Type B pancreatic cell (in vitro differentiated cells): Measurements from ENCODE around the gene ATRNL1. TPM values are rescaled to one million over a fixed set of nuclear protein-coding genes. Genes with fewer than 3 reads are reported as not detected.

Experiments used
- DNase-seq: peaks from one replicate; pipeline ENCODE4 v3.0.0; 2021; ENCODE audit warnings: mixed read lengths; ENCODE audit not compliant: unreplicated experiment; ENCODE audit errors: extremely low spot score
- H3K27ac Mint-ChIP-seq: 2 replicates; pipeline ENCODE4 v1.8.0; 2021; ENCODE audit warnings: mild to moderate bottlenecking, mixed read lengths
- H3K27me3 Mint-ChIP-seq: 2 replicates; pipeline ENCODE4 v1.8.0; 2021; ENCODE audit warnings: mixed read lengths
- H3K36me3 Mint-ChIP-seq: 2 replicates; pipeline ENCODE4 v1.8.0; 2021; ENCODE audit warnings: mixed read lengths
- H3K4me1 Mint-ChIP-seq: one replicate; pipeline ENCODE4 v1.8.0; 2021; ENCODE audit warnings: mixed read lengths; ENCODE audit not compliant: unreplicated experiment
- H3K4me3 Mint-ChIP-seq: 2 replicates; pipeline ENCODE4 v1.8.0; 2021; ENCODE audit warnings: mild to moderate bottlenecking, mixed read lengths
- H3K9me3 Mint-ChIP-seq: 2 replicates; pipeline ENCODE4 v1.8.0; 2021; ENCODE audit warnings: mixed read lengths
- total RNA-seq: library from RNA; stranded (reverse); gene quantifications from 2 replicates; pipeline ENCODE4 v1.2.1, GENCODE V29; 2021; ENCODE audit warnings: low replicate concordance
- TF ChIP-seq, protein P1 (sequence below): fragments of 200-600 bp; sonication (generic); conservative IDR thresholded peaks from 2 replicates; pipeline ENCODE4 v1.5.0; 2021; ENCODE audit warnings: antibody characterized with exemption, mild to moderate bottlenecking

The ATRNL1 gene
- total RNA-seq, 1 donor from 2014 or later: 38.4 TPM

DNA sequence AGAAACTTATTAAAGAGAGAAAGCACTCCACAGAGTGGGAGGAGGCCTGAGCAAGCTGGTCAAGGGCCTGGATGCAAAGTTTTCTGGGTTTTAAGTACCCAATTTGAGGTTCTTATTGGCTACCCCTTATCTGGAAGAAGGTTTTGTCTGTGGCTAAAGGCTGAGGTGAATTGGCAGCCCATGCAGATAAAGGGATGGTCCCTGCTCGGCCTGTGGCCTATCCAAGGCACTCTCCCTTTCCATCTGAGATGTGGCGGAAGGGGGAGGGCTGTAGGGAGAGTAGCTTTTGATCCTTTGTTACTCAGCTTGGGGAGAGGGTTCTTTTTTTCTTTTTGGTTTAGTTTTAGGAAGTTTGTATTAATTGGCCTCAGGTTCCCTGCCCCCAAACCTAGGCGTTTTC is 465.1 kb downstream of the ATRNL1 start:
- Mint-ChIP-seq H3K4me1 (no peaks in the 10 kb centered on the region), H3K36me3 (no peaks in the 10 kb centered on the region), H3K4me3 (no peak overlapping the region), H3K27me3 (no peaks in the 10 kb centered on the region), H3K9me3 (no peaks in the 10 kb centered on the region), H3K27ac (no peak overlapping the region)
- TF ChIP-seq, protein P1, sequence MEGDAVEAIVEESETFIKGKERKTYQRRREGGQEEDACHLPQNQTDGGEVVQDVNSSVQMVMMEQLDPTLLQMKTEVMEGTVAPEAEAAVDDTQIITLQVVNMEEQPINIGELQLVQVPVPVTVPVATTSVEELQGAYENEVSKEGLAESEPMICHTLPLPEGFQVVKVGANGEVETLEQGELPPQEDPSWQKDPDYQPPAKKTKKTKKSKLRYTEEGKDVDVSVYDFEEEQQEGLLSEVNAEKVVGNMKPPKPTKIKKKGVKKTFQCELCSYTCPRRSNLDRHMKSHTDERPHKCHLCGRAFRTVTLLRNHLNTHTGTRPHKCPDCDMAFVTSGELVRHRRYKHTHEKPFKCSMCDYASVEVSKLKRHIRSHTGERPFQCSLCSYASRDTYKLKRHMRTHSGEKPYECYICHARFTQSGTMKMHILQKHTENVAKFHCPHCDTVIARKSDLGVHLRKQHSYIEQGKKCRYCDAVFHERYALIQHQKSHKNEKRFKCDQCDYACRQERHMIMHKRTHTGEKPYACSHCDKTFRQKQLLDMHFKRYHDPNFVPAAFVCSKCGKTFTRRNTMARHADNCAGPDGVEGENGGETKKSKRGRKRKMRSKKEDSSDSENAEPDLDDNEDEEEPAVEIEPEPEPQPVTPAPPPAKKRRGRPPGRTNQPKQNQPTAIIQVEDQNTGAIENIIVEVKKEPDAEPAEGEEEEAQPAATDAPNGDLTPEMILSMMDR: no peak
- DNase-seq: no peak

GRCh38 chr10:115566867-115567266 is 473.7 kb downstream of the ATRNL1 start:
- no peaks in the 10 kb centered on the region for H3K9me3 Mint-ChIP-seq
- no peak overlapping the region for H3K27ac Mint-ChIP-seq
- no peaks in the 10 kb centered on the region for H3K36me3 Mint-ChIP-seq
- H3K27me3 Mint-ChIP-seq: no peaks in the 10 kb centered on the region
- no peak overlapping the region for H3K4me3 Mint-ChIP-seq
- TF ChIP-seq, protein P1: no peak
- DNase-seq: no peak
- H3K4me1 Mint-ChIP-seq: no peaks in the 10 kb centered on the region

DNA sequence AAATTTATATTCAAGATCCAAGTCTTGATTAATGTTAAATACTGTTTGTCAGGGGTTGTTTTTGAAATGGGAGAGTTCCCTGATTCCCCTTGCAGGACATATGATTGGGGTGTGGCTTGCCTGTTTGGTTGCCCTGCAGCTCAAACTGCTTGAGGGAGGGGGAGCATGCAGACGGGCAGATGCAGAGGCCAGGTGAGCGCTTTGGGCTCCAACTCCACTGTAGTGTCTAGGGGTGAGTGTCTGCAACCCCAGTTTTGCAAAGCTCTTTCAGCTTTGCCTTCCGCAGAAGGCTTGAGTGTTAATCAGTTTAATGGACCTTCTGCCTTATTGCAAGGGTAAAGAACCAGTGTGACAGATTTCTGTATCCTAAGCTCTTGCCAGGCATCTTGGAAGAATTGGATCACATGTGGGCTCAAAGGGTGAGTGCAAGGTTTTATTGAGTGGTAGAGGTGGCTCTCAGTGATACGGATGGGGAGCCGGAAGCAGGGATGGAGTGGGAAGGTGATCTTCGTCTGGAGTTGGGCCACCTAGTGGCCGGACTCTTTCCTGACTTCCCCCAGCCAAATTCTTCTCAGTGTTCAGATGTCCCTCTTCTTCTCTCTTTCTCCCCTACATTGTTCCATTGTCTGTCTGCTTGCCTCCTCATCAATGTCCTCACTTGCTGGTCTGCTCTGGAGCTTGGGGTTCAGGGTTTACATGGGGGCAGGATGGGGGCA is 479.7 kb downstream of the ATRNL1 start:
- no peak for DNase-seq
- no peaks in the 10 kb centered on the region for H3K27me3 Mint-ChIP-seq
- TF ChIP-seq, protein P1: peak; percentile 55
- H3K9me3 Mint-ChIP-seq: no peaks in the 10 kb centered on the region
- H3K27ac Mint-ChIP-seq: no peak overlapping the region
- H3K4me1 Mint-ChIP-seq: no peaks in the 10 kb centered on the region
- no peaks in the 10 kb centered on the region for H3K36me3 Mint-ChIP-seq
- H3K4me3 Mint-ChIP-seq: no peak overlapping the region

DNA sequence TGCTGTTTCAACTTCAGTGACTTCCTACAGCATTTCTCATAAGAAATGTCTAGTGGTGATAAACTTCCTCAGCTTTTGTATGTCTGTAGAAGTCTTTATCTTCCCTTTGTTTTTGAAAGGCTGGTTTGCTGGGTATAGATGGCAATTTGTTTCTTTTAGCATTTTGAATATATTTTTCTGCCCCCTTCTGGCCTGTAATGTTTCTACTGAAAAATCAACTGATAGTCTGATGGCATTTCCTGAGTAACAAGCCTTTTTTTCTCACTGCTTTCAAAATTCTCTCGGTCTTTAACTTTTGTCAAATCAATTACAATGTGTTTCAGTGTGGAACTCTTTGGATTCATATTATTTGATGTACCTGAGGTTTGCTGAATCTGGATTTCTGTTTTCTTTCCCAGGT is 487.1 kb downstream of the ATRNL1 start:
- Mint-ChIP-seq H3K4me3 (no peak overlapping the region), H3K36me3 (no peaks in the 10 kb centered on the region), H3K27ac (no peak overlapping the region), H3K27me3 (no peaks in the 10 kb centered on the region), H3K9me3 (peaks cover 6% of the 10 kb centered on the region), H3K4me1 (no peaks in the 10 kb centered on the region)
- TF ChIP-seq, protein P1: peak; percentile 18
- DNase-seq: no peak

GRCh38 chr10:115593060-115593459 is 499.9 kb downstream of the ATRNL1 start:
- no peak overlapping the region for H3K27ac Mint-ChIP-seq
- no peaks in the 10 kb centered on the region for H3K36me3 Mint-ChIP-seq
- H3K4me1 Mint-ChIP-seq: no peaks in the 10 kb centered on the region
- DNase-seq: no peak
- no peaks in the 10 kb centered on the region for H3K27me3 Mint-ChIP-seq
- no peak overlapping the region for H3K4me3 Mint-ChIP-seq
- peaks cover 5% of the 10 kb centered on the region for H3K9me3 Mint-ChIP-seq
- TF ChIP-seq, protein P1: no peak

DNA sequence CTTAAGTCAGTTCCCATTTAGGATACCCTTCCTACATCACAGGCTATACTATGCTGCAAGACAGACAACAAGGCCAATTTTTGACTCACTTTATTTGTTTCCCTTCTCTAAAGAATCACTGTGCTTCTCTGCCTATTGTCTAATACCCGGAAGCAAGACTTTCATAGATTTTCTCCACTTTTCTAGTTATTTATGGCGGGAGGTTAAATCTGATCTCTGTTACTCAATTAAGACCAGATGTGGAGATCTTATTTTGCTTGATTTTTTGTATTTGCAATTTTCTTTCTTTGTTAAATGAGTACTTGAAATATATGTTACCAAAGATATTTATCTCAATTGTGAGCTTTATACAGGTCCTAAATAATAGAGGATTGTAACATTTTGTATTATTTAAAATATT is 511.5 kb downstream of the ATRNL1 start:
- no peak overlapping the region for H3K4me3 Mint-ChIP-seq
- no peaks in the 10 kb centered on the region for H3K36me3 Mint-ChIP-seq

More for the DNA sequence above, 511.5 kb downstream of the ATRNL1 start:
- Mint-ChIP-seq H3K27ac (peak overlapping the region; percentile 26), H3K4me1 (peaks cover 4% of the 10 kb centered on the region), H3K27me3 (no peaks in the 10 kb centered on the region), H3K9me3 (no peaks in the 10 kb centered on the region)
- DNase-seq: no peak
- TF ChIP-seq, protein P1: no peak
